Mucosa of rectum (tissue), 2 donors: ENCODE data around the gene ARAP2.
A peak's percentile ranks its signal among the peaks of the same experiment; 100 is the strongest.

Experiments
- H3K27ac ChIP-seq, 2 donors: one replicate each; pipeline ENCODE4 v1.7.0; 2013; ENCODE audit warnings: inconsistent platforms in 2 of 2, low read depth in 2 of 2, low read length in 2 of 2
- H3K27me3 ChIP-seq, 2 donors: one replicate each; pipeline ENCODE4 v1.7.0; 2013; ENCODE audit warnings: low read length in 2 of 2; ENCODE audit not compliant: control insufficient read depth in 2 of 2, insufficient read depth in 2 of 2
- H3K36me3 ChIP-seq, 2 donors: one replicate each; pipeline ENCODE4 v1.7.0; 2013; ENCODE audit warnings: low read length in 2 of 2; ENCODE audit not compliant: control insufficient read depth in 2 of 2, insufficient read depth in 2 of 2
- H3K4me1 ChIP-seq, 2 donors: one replicate each; pipeline ENCODE4 v1.7.0; 2013; ENCODE audit warnings: low read length in 2 of 2, mild to moderate bottlenecking in 1 of 2; ENCODE audit not compliant: control insufficient read depth in 2 of 2, insufficient read depth in 2 of 2
- H3K4me3 ChIP-seq, 2 donors: one replicate each; pipeline ENCODE4 v1.7.0; 2013; ENCODE audit warnings: low read length in 2 of 2
- H3K9ac ChIP-seq, 2 donors: one replicate each; pipeline ENCODE4 v1.7.0; 2013; ENCODE audit warnings: low read length in 2 of 2, low read depth in 1 of 2, mild to moderate bottlenecking in 1 of 2
- H3K9me3 ChIP-seq, 2 donors: one replicate each; pipeline ENCODE4 v1.7.0; 2013; ENCODE audit warnings: low read length in 2 of 2; ENCODE audit not compliant: control insufficient read depth in 2 of 2
- donor health status: healthy.
- donor health status: Normal muscosa, but diverticular disease.

ARAP2 gene

DNA sequence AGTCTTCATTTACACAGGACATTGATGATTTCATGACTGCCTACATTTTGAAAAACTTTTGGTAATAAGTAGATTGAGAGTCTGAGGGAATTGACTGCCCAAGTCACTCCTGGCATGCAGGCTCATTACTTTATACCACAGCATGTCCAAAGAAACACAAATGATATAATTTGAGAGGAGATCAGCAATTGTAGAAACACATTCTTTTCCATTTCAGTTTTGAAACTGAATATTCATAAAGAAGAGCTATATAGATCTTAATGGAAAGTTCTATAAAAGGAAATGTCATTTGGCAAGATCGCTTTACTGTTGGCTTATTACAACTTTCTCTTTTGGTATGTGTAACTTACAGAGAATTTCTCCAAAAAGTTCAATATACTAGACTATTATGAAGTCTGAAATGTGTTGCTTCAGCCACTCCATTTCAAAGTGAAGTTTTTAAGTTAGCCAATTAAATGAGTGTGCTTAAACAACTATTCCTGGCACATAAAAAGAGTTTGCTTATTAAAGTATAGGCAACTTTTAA is 158.0 kb downstream of the ARAP2 start:
- no peak overlapping the region for H3K9ac ChIP-seq
- no peaks in the 10 kb centered on the region for H3K9me3 ChIP-seq
- H3K27ac ChIP-seq: no peak overlapping the region
- H3K27me3 ChIP-seq: no peaks in the 10 kb centered on the region
- no peak overlapping the region for H3K4me3 ChIP-seq
- H3K4me1 ChIP-seq: no peaks in the 10 kb centered on the region
- peaks cover 8 to 10% of the 10 kb centered on the region in 2 donors for H3K36me3 ChIP-seq

DNA sequence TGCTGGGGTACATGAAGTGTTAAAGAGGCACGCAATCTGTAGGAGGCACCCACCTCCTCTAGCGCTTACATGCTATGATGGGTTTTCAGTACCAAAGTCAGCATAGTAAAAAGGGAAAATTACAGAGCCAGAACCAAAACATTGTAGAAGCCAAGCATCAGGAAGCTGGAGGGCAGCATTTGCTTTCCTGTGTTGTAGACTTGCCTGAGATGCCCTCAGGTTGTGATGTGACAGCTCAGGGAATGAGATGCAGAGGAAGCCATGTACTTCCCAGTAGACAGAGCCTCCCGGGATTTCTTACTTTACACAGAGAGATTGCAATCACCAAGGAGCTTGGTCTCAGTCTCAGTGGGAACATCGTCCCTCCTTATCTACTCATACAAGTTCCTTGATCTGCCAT is 161.5 kb downstream of the ARAP2 start:
- Histone ChIP-seq H3K27me3 (no peaks in the 10 kb centered on the region), H3K27ac (no peak overlapping the region), H3K4me1 (no peaks in the 10 kb centered on the region), H3K9me3 (no peaks in the 10 kb centered on the region), H3K9ac (no peak overlapping the region), H3K36me3 (peaks cover 10 to 11% of the 10 kb centered on the region in 2 donors), H3K4me3 (no peak overlapping the region)

DNA sequence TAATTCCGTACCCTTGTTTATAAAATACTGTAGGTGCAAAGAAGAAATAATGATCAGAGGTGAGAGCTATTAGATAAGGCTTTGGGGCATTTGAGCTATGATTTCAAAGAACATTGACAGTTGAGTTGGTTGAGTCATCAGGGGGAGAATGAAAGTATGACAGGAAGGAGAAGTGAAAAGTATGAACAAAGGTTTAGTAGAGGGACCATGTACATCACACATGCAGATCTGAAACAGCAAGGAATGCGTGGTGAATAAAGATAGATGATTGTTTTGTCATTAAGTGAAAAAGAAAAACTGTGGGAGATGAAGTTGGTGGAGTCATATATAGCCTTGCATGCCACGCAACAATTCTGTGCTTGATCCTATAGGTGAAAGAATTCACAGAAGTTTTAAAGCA is 163.1 kb downstream of the ARAP2 start:
- Histone ChIP-seq H3K27me3 (no peaks in the 10 kb centered on the region), H3K36me3 (peaks cover 10 to 14% of the 10 kb centered on the region in 2 donors), H3K9me3 (no peaks in the 10 kb centered on the region), H3K4me3 (no peak overlapping the region), H3K9ac (no peak overlapping the region), H3K27ac (no peak overlapping the region), H3K4me1 (no peaks in the 10 kb centered on the region)

DNA sequence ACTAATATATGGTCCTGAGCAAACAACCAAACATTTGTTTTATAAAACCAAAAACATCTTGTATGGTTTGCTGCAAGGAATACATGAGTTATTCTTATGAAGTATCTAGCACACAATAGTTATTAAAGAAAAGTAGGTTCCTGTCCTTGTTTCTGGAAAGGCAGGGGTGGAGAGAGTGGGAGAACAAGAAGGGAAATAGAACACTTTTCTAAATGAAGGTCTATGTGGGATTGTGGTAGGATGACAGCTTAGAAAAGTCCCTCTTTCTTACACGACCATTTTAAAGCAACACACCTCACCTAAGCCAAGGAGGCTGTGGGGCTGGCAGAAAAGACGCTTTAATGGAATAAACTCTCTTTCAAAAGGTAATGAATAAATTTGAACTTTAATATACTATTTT is 164.6 kb downstream of the ARAP2 start:
- Histone ChIP-seq H3K4me3 (no peak overlapping the region), H3K27ac (no peak overlapping the region), H3K9ac (no peak overlapping the region), H3K9me3 (no peaks in the 10 kb centered on the region), H3K36me3 (peaks cover 10 to 14% of the 10 kb centered on the region in 2 donors), H3K4me1 (no peaks in the 10 kb centered on the region), H3K27me3 (no peaks in the 10 kb centered on the region)

DNA sequence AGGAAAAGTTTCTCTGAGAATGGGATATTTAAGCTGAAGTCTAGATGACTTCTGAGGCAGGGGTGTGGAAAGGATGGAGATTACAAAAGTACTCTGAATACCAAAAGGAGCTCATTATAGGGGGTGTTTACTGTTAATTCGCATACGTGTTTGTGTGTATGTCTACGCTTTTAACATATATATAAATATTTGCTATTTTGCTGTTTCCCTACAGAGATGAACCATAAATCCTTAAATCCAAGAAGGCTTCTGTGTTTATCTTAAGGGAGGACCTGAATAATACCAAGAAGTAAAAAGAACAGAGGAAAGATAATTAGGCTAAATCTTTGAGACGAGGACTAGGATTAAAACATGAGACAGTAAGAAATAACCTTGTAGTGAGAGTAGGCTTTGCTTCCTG is 166.0 kb downstream of the ARAP2 start:
- no peaks in the 10 kb centered on the region for H3K27me3 ChIP-seq
- no peak overlapping the region for H3K27ac ChIP-seq
- H3K4me3 ChIP-seq: no peak overlapping the region
- peaks cover 10 to 14% of the 10 kb centered on the region in 2 donors for H3K36me3 ChIP-seq
- no peak overlapping the region for H3K9ac ChIP-seq
- H3K9me3 ChIP-seq: no peaks in the 10 kb centered on the region
- no peaks in the 10 kb centered on the region for H3K4me1 ChIP-seq

DNA sequence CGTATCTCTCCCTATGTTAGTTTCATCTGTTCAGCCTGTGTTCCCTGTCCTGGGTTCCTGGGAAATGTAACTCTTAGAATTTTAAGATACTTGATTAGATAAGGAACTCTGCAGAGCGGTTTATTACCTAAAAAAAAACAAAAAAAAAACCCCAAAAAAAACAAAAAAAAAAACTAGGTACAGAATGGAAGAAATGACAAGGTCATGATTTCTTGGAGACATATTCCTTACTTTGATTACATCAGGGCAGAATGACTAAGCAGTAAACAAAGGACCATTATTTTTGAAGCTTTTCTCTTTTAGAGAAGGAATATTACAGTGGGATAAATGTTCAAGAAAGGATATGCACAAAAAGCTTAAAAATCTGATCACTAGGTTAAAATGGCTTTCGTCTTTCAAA is 171.8 kb downstream of the ARAP2 start:
- Histone ChIP-seq H3K9me3 (no peaks in the 10 kb centered on the region), H3K27ac (no peak overlapping the region), H3K36me3 (peaks cover 0 to 10% of the 10 kb centered on the region in 2 donors), H3K4me3 (no peak overlapping the region), H3K4me1 (no peaks in the 10 kb centered on the region), H3K9ac (no peak overlapping the region), H3K27me3 (no peaks in the 10 kb centered on the region)

DNA sequence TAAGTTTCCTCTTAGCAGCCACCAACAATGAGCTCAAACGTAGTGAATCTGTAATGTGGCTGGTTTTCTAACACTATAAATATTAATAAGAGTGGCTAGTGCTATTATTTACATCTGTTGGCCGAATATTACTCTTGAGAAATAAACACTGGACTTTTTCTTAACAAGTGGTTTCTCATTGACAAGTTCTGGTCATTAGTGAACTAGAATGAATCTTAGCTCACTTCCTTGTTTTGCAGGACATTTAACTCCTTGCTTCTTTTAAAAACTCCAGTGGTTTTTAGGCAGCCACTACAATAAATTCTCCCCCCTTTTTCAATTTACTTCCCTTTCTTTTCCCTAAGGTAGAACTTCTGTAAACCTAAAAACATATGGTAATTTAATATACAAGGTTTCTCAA is 177.2 kb downstream of the ARAP2 start:
- no peaks in the 10 kb centered on the region for H3K4me1 ChIP-seq
- no peak overlapping the region for H3K4me3 ChIP-seq
- H3K36me3 ChIP-seq: peaks cover 3 to 7% of the 10 kb centered on the region in 2 donors
- H3K9ac ChIP-seq: no peak overlapping the region
- H3K9me3 ChIP-seq: no peaks in the 10 kb centered on the region
- H3K27me3 ChIP-seq: no peaks in the 10 kb centered on the region
- no peak overlapping the region for H3K27ac ChIP-seq

DNA sequence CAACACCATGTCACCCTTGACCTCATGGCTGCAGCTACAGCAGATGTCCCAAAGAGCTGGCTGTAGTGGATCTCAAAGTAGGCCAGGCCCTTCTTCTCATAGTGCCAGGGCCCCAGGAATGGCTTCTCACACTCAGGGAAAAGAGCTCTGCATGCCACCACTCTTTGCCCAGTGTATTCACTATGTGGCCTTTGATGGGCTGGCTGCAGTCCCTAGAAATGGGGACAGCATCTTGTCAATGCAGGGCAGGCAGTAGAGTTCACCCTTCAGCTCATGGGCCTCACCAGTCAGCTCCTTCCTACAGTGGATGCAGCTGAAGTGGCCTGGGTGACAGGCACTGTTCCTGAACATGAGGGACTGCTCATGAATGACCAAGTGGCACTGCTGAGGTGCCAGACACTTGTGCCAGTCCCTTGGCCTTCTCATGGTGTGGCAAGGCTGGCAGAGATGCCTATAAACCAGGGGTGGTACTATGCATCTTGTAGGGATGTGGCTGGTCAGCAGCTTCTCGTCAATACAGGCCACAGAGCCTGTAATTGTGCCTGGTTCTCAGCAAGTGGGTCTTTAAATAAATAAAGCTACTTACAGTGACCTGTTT is 178.9 kb downstream of the ARAP2 start:
- Histone ChIP-seq H3K27ac (no peak overlapping the region), H3K9me3 (no peaks in the 10 kb centered on the region), H3K4me1 (no peaks in the 10 kb centered on the region), H3K36me3 (peaks cover 3 to 7% of the 10 kb centered on the region in 2 donors), H3K9ac (no peak overlapping the region), H3K4me3 (no peak overlapping the region), H3K27me3 (no peaks in the 10 kb centered on the region)

DNA sequence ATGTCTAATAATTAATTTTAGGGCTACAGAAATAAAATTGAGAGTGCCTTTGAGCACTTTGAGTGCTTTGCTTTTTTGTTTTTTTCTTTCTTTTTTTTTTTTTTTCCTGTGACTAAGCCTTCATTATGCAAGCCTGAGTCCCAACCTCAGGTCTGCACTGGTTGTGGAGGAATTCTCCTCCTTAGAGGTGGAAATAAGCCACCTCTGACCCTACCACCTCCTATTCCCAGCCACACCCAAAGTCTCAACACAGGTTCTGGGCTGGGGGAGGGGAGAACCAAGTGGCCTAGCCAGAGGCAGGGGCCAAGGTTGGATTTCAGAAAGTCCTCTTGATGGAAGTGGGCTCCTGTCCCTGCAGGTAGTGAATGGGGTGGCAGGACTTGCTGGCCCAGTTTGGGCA is 180.2 kb downstream of the ARAP2 start:
- Histone ChIP-seq H3K9ac (no peak overlapping the region), H3K4me3 (no peak overlapping the region), H3K9me3 (no peaks in the 10 kb centered on the region), H3K27ac (no peak overlapping the region), H3K4me1 (no peaks in the 10 kb centered on the region), H3K27me3 (no peaks in the 10 kb centered on the region), H3K36me3 (peaks cover 3 to 7% of the 10 kb centered on the region in 2 donors)

DNA sequence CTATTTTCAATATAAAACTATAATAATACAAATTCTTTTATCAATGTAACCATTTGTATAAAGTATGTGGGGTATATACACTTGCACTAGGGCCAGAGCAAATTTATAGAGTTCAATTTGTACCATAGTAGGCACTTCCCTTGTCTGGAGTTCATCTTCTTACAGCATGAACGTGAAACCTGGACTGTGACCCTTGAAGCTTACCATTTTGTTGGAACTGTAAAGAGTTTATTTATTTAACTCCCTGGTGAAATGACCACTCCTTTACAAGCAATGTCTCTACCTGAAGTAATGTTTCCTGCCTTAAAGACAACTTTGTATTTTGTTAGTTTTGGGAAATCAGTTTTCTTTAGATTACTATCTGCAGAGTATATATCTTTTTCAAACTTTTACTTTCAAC is 188.2 kb downstream of the ARAP2 start:
- Histone ChIP-seq H3K27me3 (no peaks in the 10 kb centered on the region), H3K36me3 (no peaks in the 10 kb centered on the region), H3K27ac (peak overlapping the region in 1 of 2 donors; percentile 39), H3K4me3 (peak overlapping the region; percentile 20 to 22), H3K4me1 (peaks cover 0 to 7% of the 10 kb centered on the region in 2 donors), H3K9me3 (no peaks in the 10 kb centered on the region), H3K9ac (no peak overlapping the region)
